HCT116 (cell line): ENCODE data around the gene NMRAL1.

ENCODE experiments used
- CEBPB ChIP-seq: IDR thresholded peaks from 2 replicates; pipeline ENCODE4 v1.6.1; 2012; ENCODE audit warnings: low read depth
- EZH2 ChIP-seq: fragments of 200-600 bp; sonication (generic); IDR thresholded peaks from 2 replicates; pipeline ENCODE4 v1.6.1; 2017; ENCODE audit warnings: antibody characterized with exemption, mixed run types
- POLR2A ChIP-seq: IDR thresholded peaks from 2 replicates; pipeline ENCODE4 v1.7.0; 2011; ENCODE audit warnings: borderline replicate concordance; ENCODE audit not compliant: insufficient read depth, insufficient read length; ENCODE audit errors: extremely low read depth
- YY1 ChIP-seq: IDR thresholded peaks from 2 replicates; pipeline ENCODE4 v1.6.1; 2011; ENCODE audit warnings: low read length, low read depth, moderate library complexity, mild to moderate bottlenecking; ENCODE audit not compliant: insufficient replicate concordance; ENCODE audit errors: extremely low read depth
- ZNF274 ChIP-seq: fragments of 200-500 bp; sonication (Bioruptor generic); IDR thresholded peaks from 2 replicates; pipeline ENCODE4 v1.6.1; 2014; ENCODE audit warnings: mild to moderate bottlenecking, low read depth, low read length, inconsistent platforms
- TF ChIP-seq, protein P1 (sequence below), 3 experiments: fragments of 200-600 bp in 1 of 3; sonication (generic) in 1 of 3; IDR thresholded peaks in 2 of 3; conservative IDR thresholded peaks in 1 of 3; 2 replicates each; pipeline ENCODE4 v1.5.1; 2012 to 2017; ENCODE audit warnings: low read depth in 2 of 3, low read length in 2 of 3, antibody characterized with exemption in 1 of 3, borderline replicate concordance in 1 of 3, control low read depth in 1 of 3, mild to moderate bottlenecking in 1 of 3, mixed read lengths in 1 of 3, mixed run types in 1 of 3, moderate library complexity in 1 of 3; ENCODE audit not compliant: insufficient read depth in 1 of 3
- TF ChIP-seq, protein P2 (sequence below): IDR thresholded peaks from 2 replicates; pipeline ENCODE4 v1.6.1; 2012
- TF ChIP-seq, protein P3 (sequence below): IDR thresholded peaks from 2 replicates; pipeline ENCODE4 v1.6.1; 2012; ENCODE audit warnings: low read depth

DNA sequence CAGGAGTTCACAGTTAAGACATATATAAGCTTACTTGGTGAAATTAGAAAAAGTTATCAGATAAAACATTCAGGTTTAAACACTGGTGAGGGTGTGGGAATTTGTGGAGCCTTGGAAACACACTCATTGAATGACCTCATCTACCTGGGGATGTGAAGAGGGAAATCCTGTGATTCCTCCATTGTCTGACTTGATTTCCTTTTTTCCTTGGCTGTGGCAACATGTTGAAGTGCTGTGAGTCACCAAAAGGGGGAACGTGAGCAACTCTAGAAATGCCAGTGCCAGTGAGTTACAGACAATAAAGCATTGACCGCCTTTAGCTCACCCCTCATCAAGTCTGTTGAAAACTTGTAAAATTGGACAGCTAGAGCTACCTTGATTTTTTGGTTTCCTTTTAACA lies 3.5 kb upstream of the NMRAL1 start:
- TF ChIP-seq, protein P1, sequence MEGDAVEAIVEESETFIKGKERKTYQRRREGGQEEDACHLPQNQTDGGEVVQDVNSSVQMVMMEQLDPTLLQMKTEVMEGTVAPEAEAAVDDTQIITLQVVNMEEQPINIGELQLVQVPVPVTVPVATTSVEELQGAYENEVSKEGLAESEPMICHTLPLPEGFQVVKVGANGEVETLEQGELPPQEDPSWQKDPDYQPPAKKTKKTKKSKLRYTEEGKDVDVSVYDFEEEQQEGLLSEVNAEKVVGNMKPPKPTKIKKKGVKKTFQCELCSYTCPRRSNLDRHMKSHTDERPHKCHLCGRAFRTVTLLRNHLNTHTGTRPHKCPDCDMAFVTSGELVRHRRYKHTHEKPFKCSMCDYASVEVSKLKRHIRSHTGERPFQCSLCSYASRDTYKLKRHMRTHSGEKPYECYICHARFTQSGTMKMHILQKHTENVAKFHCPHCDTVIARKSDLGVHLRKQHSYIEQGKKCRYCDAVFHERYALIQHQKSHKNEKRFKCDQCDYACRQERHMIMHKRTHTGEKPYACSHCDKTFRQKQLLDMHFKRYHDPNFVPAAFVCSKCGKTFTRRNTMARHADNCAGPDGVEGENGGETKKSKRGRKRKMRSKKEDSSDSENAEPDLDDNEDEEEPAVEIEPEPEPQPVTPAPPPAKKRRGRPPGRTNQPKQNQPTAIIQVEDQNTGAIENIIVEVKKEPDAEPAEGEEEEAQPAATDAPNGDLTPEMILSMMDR (IDR thresholded peaks at IDR 0.05 in 2 of 3, conservative IDR thresholded peaks at IDR 0.05 in 1 of 3; ENCODE audit: borderline replicate concordance in 1 of 3, insufficient read depth in 1 of 3, low read depth in 2 of 3, low read length in 2 of 3) = peak in 1 of 3 experiments; percentile 12; a peak in 1 of 6 replicates
- TF ChIP-seq POLR2A (no peak), ZNF274 (no peak), YY1 (no peak), CEBPB (no peak), EZH2 (no peak)
- TF ChIP-seq, protein P2, sequence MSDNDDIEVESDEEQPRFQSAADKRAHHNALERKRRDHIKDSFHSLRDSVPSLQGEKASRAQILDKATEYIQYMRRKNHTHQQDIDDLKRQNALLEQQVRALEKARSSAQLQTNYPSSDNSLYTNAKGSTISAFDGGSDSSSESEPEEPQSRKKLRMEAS = no peak
- TF ChIP-seq, protein P3, sequence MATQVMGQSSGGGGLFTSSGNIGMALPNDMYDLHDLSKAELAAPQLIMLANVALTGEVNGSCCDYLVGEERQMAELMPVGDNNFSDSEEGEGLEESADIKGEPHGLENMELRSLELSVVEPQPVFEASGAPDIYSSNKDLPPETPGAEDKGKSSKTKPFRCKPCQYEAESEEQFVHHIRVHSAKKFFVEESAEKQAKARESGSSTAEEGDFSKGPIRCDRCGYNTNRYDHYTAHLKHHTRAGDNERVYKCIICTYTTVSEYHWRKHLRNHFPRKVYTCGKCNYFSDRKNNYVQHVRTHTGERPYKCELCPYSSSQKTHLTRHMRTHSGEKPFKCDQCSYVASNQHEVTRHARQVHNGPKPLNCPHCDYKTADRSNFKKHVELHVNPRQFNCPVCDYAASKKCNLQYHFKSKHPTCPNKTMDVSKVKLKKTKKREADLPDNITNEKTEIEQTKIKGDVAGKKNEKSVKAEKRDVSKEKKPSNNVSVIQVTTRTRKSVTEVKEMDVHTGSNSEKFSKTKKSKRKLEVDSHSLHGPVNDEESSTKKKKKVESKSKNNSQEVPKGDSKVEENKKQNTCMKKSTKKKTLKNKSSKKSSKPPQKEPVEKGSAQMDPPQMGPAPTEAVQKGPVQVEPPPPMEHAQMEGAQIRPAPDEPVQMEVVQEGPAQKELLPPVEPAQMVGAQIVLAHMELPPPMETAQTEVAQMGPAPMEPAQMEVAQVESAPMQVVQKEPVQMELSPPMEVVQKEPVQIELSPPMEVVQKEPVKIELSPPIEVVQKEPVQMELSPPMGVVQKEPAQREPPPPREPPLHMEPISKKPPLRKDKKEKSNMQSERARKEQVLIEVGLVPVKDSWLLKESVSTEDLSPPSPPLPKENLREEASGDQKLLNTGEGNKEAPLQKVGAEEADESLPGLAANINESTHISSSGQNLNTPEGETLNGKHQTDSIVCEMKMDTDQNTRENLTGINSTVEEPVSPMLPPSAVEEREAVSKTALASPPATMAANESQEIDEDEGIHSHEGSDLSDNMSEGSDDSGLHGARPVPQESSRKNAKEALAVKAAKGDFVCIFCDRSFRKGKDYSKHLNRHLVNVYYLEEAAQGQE = no peak
